KOPT-K1 (cell line): ENCODE measurements around the gene FCN2.

Experiments used
- H3K27ac ChIP-seq: fragments of 200-600 bp; sonication (generic); 2 replicates; pipeline ENCODE4 v1.5.1; 2016; ENCODE audit warnings: antibody characterized with exemption, mild to moderate bottlenecking, low read depth, low read length; ENCODE audit not compliant: poor library complexity, severe bottlenecking
- H3K36me3 ChIP-seq: fragments of 200-600 bp; sonication (generic); 2 replicates; pipeline ENCODE4 v1.5.1; 2017; ENCODE audit warnings: antibody characterized with exemption, mild to moderate bottlenecking, low read length, moderate library complexity; ENCODE audit not compliant: insufficient read depth
- H3K9me3 ChIP-seq: fragments of 200-600 bp; sonication (generic); 2 replicates; pipeline ENCODE4 v1.5.1; 2017; ENCODE audit warnings: antibody characterized with exemption, low read length, mild to moderate bottlenecking; ENCODE audit not compliant: insufficient read depth, poor library complexity, severe bottlenecking

Gene FCN2

GRCh38 chr9:134886413-134886913 is 5.9 kb downstream of the FCN2 start:
- Histone ChIP-seq H3K9me3 (no peaks in the 10 kb centered on the region), H3K36me3 (no peaks in the 10 kb centered on the region), H3K27ac (no peak overlapping the region)

GRCh38 chr9:134887219-134887618 is 6.6 kb downstream of the FCN2 start:
- Histone ChIP-seq H3K9me3 (no peaks in the 10 kb centered on the region), H3K36me3 (no peaks in the 10 kb centered on the region), H3K27ac (no peak overlapping the region)

- H3K27ac ChIP-seq, result no peak overlapping the region
- no peaks in the 10 kb centered on the region for H3K36me3 ChIP-seq
- no peaks in the 10 kb centered on the region for H3K9me3 ChIP-seq
Measured at GRCh38 chr9:134887686-134888602, 7.3 kb downstream of the FCN2 start.

GRCh38 chr9:134888603-134889190 is 8.1 kb downstream of the FCN2 start:
- Histone ChIP-seq H3K36me3 (no peaks in the 10 kb centered on the region), H3K27ac (no peak overlapping the region), H3K9me3 (no peaks in the 10 kb centered on the region)

GRCh38 chr9:134889386-134890154 is 9.0 kb downstream of the FCN2 start:
- Histone ChIP-seq H3K27ac (no peak overlapping the region), H3K36me3 (no peaks in the 10 kb centered on the region), H3K9me3 (no peaks in the 10 kb centered on the region)

GRCh38 chr9:134890155-134890495 is 9.5 kb downstream of the FCN2 start:
- H3K36me3 ChIP-seq, result no peaks in the 10 kb centered on the region
- H3K27ac ChIP-seq, result no peak overlapping the region
- no peaks in the 10 kb centered on the region for H3K9me3 ChIP-seq

- Histone ChIP-seq H3K27ac (no peak overlapping the region), H3K36me3 (no peaks in the 10 kb centered on the region), H3K9me3 (no peaks in the 10 kb centered on the region)
Measured at GRCh38 chr9:134891053-134891452, 10.4 kb downstream of the FCN2 start.

- Histone ChIP-seq H3K9me3 (no peaks in the 10 kb centered on the region), H3K36me3 (no peaks in the 10 kb centered on the region), H3K27ac (no peak overlapping the region)
Measured at GRCh38 chr9:134891713-134892112, 11.1 kb downstream of the FCN2 start.

- H3K27ac ChIP-seq, result no peak overlapping the region
- no peaks in the 10 kb centered on the region for H3K36me3 ChIP-seq
- no peaks in the 10 kb centered on the region for H3K9me3 ChIP-seq
Measured at GRCh38 chr9:134892221-134892620, 11.6 kb downstream of the FCN2 start.

- Histone ChIP-seq H3K27ac (no peak overlapping the region), H3K36me3 (no peaks in the 10 kb centered on the region), H3K9me3 (no peaks in the 10 kb centered on the region)
Measured at GRCh38 chr9:134892820-134893420, 12.3 kb downstream of the FCN2 start.

- Histone ChIP-seq H3K9me3 (no peaks in the 10 kb centered on the region), H3K27ac (no peak overlapping the region), H3K36me3 (no peaks in the 10 kb centered on the region)
Measured at GRCh38 chr9:134894136-134894860, 13.7 kb downstream of the FCN2 start.

GRCh38 chr9:134895097-134895496 is 14.5 kb downstream of the FCN2 start:
- no peak overlapping the region for H3K27ac ChIP-seq

GRCh38 chr9:134895567-134895907 is 14.9 kb downstream of the FCN2 start:
- no peak overlapping the region for H3K27ac ChIP-seq
- H3K36me3 ChIP-seq, result no peaks in the 10 kb centered on the region
- H3K9me3 ChIP-seq, result no peaks in the 10 kb centered on the region

More at GRCh38 chr9:134895097-134895496, 14.5 kb downstream of the FCN2 start:
- Histone ChIP-seq H3K9me3 (no peaks in the 10 kb centered on the region), H3K36me3 (no peaks in the 10 kb centered on the region)
